ENCODE data around the gene MCU.

DNA sequence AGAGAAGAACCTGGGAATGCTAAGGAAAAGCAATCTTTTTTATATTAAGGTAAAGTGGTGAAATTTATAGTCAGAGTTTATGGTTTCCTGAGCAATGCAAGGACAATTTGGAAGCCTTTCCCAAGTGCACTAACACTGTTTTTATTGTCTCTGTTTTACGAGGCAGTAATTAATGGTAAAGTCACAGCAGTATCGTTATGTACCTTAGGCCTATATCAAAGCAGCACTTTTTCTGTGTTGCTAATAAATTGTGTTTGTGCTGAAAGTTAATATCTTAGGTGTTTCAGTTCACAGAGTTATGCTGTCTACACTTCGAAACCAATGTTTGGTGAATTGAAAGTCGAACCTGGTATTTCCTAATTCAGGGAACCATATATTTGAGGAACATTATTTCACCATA lies 220.8 kb downstream of the MCU start:
- TF ChIP-seq CTCF (IDR thresholded peaks at IDR 0.05; ENCODE audit: low read depth, low read length) (no peak), POLR2A (IDR thresholded peaks at IDR 0.05; ENCODE audit: extremely low read depth, insufficient read length) (no peak)
- TF ChIP-seq, protein P1, sequence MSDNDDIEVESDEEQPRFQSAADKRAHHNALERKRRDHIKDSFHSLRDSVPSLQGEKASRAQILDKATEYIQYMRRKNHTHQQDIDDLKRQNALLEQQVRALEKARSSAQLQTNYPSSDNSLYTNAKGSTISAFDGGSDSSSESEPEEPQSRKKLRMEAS (IDR thresholded peaks at IDR 0.05; ENCODE audit: low read depth, low read length), result no peak
